Putamen (tissue), 1 donor: ENCODE results near the gene ATXN1L.
"Not testable (repeated sequence)": the region's sequence is repeated elsewhere in the genome, so short reads cannot be mapped to it uniquely, and the experiment has no call there.

Experiments
- DNase-seq: peaks from one replicate; pipeline ENCODE4 v3.0.0-alpha.2; 2016; ENCODE audit warnings: low spot score

ATXN1L gene, protein sequence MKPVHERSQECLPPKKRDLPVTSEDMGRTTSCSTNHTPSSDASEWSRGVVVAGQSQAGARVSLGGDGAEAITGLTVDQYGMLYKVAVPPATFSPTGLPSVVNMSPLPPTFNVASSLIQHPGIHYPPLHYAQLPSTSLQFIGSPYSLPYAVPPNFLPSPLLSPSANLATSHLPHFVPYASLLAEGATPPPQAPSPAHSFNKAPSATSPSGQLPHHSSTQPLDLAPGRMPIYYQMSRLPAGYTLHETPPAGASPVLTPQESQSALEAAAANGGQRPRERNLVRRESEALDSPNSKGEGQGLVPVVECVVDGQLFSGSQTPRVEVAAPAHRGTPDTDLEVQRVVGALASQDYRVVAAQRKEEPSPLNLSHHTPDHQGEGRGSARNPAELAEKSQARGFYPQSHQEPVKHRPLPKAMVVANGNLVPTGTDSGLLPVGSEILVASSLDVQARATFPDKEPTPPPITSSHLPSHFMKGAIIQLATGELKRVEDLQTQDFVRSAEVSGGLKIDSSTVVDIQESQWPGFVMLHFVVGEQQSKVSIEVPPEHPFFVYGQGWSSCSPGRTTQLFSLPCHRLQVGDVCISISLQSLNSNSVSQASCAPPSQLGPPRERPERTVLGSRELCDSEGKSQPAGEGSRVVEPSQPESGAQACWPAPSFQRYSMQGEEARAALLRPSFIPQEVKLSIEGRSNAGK

DNA sequence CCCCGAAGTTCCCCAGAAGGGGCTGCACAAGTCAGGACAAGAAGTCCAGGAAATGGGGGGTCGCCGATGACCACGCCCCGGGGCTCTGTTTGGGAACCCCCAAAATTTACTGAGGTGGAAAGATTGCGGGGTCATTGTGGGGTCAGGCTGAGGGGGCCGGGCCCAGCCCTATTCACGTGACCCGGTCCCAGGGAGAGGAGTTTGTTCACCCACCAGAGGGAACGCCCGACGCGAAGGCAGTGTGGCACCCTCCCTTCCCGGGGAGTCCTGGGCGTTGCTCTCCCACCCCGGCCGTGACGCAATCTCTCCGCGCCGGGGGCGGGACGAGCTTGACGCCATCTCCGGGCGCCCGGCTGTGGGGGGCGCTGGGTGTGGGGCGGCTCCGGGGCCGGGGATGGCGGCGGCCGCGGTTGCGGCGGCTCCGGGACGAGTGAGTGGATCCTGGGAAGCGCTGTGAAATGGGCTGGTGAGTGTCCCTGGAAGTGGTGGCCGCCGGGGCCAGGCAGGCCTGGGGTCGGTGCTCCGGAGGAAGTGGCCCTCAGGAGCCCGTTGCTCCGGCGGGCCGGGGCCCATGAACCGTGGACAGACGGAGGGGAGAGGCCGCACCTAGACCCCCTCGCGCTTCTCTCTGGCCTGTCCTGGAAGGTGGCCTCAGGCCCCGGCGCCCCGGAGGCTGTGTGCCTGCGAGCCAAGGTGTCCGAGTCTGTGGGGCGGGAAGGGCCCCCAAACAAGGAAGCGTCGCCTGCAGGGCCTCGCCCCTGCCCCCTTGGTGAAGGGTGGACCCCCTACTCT lies at the start of gene ATXN1L:
TSS of gene ATXN1L (plus strand) at position 338 of the 792 bp plus-strand sequence. CDS start 3,765 bp downstream, outside the sequence.
- DNase-seq = peak; percentile 90

DNA sequence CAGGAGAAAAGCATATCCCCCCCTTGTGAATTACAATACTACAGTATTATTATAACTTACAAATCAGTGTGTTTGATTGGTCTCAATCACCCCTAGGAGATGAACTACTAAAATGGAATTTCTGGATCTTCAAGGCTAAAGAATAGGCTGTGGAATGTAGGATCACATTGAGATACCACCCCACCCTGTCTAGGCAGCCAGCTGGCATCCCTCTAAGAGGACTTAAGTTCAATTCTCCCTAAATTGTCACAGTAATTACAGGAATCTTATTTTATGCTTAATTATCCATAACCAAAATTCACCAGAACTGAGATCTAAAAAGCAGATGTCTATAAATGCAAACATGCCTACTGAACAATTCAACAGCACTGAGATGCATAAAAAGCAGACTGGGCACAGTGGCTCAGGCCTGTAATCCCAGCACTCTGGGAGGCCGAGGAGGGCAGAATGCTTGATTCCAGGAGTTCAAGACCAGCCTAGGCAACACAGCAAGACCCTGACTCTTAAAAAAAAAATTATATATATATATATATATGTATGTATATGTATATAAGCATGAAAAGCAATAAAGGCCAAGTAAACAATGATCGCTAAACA lies 49.2 kb upstream of the ATXN1L start:
- no peak for DNase-seq

DNA sequence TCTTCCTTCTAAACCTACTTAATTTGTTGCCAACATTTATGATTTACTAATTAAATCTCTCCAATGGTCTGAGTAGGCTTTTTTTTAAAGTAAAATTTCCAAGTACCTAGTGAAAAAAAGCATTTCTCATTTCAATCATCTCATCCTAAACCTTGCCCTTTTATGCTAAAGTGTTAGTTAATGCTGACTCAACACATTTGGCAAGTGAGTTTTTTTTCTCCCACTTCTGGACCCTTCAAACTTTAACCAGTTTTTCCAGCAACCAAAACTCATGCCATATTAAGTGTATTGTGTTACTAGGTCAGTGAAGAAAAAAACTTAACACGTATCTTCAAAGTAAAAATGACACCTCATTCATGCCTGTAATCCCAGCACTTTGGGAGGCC lies 42.5 kb upstream of the ATXN1L start:
- DNase-seq = no peak

DNA sequence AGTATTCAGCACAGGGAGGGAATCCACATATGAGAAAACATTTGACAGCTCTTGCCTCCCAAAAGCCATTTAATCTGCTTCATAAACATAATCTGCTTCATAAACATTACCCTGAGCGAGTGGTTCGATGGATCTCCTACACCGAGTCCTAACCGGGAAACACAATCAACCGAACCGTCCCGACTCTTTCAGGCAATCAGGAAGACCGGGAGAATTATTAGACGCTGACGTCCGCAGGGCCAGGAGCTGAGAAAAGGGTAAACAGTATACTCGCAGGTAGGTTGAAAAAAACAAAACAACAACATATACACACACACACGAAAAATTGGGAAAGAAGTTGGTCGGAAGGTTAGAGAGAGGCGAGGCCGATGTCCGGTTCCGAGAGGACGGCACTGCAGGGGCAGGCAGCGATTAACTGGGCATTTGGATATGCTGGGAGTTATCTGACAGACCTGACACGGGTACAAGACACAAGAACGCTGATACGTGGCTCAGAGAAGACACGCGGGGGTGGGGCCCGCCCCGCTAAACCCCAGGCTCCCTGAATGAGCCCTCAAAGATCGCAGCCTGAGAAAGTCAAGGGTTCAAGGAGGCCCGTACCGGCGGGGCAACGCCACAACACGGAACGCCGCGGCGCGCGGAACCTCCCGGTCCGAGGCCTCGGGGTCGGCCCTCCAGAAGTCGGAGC lies 37.7 kb upstream of the ATXN1L start:
- DNase-seq = no peak

DNA sequence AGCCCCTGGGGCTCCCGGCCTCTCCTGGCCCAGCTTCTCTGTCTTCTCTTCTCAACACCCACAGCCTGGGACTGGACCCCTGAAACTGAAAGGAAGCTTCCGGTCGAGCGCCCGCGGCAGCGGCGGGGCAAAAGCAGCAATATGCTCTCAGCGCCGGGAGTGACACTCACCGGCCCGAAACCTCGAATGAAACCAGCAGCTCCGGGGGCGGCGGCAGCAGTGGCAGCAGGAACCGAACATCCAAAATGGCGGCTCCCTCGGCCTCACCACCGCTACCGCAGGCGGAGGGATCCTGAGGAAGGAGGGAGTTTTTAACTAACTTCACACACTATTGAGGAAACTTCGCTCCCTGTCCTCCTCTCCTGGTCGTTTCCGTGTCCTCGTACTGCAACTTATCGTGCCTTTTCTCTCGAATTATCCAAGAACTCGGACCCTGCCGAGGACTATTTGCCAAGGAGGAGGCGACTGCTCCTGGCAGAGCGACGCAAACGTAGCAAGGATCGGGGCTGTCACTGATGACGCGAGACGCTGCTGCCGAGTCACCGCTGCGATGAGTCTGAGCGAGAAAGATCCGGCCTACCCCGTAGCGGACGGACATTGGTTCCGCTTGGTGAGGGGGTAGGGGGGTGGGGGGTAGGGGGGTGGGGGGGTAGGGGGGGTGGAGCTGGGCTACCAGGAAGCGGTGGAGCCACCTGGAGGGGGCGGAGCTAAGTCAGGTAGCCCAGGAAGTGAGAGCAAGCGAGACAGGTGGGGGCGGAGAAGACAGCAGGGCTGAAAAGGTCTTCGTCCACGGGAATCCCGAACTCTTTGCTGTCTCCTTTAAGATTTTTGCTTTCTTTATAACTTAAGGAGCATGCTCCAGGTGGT lies 37.0 kb upstream of the ATXN1L start, which contains the start of gene AP1G1:
TSS of gene AP1G1 (minus strand) at position 242 of the 867 bp plus-strand sequence. CDS start 19,355 bp downstream, outside the sequence.
- DNase-seq = peak; percentile 96

DNA sequence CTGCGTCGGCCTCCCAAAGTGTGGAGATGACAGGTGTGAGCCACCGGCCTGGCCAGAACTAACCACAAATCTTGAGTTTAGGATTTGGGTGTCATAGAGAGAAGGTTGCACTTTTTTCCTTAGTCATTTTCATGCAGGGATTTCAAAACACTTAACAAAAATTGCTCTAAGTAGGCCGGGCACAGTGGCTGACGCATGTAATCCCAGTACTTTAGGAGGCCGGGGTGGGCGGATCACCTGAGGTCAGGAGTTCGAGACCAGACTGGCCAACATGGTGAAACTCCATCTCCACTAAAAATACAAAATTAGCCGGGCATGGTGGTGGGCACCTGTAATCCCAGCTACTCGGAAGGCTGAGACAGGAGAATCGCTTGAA lies 35.6 kb upstream of the ATXN1L start:
- DNase-seq = not testable (repeated sequence)

DNA sequence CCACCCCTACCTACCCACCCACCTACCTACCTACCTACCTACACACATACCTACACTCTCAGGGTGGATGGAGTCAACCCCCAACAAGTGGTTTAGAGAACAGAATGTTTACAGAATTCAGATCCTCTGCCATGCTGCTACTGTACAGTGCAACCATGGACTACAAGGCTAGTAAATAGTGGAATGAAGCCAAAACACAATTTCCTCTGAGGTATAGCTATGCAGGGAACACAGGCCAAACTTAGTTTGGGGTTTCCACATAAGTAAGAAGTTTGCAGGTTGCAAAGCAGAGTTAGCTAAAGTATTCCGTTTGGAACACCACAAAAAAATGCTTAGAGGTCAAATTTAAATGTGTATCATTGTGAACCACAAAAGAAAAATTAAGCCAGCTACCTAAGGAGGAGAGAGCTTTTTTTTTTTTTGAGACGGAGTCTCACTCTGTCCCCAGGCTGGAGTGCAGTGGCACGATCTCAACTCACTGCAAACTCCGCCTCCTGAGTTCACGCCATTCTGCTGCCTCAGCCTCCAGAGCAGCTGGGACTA lies 34.4 kb upstream of the ATXN1L start:
- no peak for DNase-seq

DNA sequence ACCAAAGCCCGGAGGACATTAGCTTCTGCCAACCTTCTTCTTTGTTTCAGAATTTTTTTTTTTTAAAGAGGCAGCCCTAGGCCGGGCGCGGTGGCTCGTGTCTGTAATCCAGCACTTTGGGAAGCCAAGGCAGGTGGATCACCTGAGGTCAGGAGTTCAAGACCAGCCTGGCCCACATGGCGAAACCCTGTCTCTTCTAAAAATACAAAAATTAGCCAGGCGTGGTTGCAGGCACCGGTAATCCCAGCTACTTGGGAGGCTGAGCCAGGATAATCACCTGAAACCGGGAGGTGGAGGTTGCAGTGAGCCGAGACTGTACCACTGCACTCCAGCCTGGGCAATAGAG lies 28.6 kb upstream of the ATXN1L start:
- not testable (repeated sequence) for DNase-seq

DNA sequence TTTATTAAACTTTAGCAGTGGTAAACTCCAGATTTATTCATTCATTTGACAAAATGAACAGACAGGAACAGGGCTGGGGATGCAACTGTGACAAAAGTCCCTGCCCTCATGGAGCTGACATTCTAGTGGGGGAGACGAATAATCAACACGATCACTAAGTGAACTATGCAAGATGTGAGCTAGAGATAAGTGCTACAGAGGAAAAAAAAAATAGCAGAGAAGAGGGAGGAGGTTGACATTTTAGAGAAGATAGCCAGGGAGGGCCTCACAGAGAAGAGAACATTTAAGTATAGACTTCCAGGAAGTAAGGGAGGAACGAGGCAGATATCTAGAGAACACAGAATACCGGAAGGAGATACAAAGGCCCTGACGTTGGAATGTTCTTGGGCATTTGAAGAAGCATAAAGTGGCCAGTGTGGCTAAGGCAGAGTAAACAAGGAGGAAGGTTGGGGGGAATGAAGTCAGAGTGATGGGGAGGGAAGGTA lies 19.2 kb upstream of the ATXN1L start:
- no peak for DNase-seq

DNA sequence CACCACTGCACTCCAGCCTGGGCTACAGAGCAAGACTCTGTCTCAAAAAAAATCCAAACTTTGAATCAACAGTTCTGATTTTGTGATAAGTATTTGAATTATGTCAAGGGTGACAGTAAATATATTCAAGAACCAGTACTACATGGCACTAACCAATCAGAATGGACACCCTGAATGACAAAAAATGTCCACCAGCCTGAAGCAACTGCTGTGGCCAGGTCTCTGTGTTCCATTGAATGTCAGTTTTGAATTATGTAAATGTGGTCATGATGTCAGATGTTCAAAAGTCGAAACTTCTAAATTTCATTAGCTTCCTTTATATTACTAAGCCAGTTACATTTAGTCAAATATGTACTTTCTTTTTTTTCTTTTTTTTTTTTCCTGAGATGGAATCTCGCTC lies 15.4 kb upstream of the ATXN1L start:
- DNase-seq = no peak

DNA sequence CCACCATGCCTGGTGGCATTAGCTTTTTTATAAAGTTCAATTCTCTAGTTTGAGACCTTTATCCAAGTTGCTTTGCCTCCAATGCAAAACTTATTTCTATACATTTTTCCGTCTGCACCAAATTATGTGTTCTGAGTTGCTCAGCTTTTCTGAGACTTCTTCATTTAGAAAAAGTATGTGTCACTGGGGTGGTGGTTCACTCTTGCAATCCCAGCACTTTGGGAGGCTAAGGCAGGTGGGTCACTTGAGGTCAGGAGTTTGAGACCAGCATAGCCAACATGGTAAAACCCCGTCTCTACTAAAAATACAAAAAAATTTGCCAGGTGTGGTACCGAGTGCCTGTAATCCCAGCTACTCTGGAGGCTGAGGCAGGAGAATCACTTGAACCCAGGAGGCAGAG lies 14.1 kb upstream of the ATXN1L start:
- not testable (repeated sequence) for DNase-seq

DNA sequence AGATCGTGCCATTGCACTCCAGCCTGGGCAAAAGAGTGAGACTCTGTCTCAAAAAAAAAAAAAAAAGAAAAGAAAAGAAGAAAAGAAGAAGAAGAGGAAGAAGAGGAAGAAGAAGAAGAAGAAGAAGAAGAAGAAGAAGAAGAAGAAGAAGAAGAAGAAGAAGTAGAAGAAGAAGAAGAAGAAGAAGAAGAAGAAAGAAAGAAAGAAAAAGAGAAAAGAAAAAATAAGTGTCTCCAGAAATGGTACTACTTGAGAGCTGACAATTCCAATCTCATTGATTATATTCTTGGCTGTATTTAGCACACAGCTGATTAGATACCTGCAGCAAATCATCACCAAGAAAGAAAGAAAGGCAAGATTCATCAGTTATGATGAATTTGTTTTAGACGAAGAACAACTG lies 13.7 kb upstream of the ATXN1L start:
- DNase-seq = not testable (repeated sequence)

DNA sequence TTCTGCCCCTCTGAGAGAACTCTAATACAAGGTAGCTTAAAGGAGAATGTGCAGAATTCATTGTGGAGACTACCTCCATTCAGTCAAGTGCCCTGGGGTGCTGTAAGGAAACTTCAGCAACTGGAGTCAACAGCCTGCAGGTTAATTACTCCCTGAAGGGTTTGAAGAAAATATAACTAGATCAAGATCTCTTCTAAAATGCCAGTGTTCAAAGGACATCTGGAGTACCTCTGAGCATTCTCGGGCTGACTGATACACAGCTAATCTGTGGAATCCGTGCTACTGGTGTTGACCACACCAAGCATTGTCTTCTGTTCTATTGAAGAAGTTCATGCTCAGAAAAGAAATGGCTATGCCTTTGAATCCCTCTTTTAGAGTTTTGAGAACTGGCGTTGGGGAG lies 11.5 kb upstream of the ATXN1L start:
- DNase-seq = no peak

DNA sequence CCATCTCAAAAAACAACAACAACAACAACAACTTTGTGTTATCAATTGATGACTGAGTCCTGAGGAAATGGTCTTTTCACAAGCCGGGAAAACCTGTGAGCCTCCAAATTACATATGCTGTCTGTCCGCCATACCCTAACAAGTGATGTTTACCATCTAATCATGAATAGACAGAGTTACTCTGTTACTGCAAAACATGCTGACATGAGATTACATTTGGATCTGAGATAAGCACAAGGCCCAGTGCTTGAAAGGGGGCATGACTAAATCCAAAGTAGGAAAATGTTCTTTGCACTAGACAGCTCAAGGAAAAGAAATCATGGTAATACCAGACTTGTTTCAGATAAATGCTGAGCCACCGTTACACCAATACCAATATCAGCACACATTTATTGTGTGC lies 8.6 kb upstream of the ATXN1L start:
- no peak for DNase-seq

DNA sequence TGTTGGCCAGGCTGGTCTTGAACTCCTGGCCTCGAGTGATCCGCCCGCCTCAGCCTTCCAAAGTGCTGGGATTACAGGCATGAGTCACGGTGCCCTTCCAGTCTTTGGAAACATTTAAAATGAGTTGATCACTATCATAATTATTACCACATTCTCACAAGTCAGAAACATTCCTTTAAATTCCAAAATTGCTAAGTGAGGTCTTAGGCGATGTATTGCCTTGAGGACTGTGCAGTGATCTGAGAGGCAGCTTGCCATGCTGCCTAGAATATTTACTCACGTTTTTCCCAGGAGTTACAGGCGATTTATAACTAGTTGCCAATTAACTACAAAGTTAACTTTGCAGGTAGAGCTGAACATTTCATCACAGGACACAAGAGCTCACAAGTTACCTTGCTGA lies 5.7 kb upstream of the ATXN1L start:
- no peak for DNase-seq

DNA sequence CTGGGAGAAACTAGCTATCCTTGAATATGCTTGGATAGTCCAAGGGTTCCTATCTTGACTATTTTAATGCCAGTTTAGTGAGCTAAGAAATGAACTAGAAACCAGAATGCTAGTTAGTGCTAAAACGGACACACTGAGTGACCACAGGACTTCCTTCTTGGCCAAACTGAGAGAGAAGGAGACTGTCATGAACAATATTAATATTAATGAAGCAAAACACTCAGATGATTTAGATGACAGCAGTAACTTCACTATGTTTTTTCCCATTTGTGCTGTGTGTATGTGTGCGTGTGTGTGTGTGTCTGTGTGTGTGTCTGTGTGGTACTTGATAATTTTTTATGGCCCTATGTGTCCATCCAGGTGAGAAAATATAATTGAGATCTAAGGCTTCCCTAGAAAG lies 2.2 kb upstream of the ATXN1L start:
- no peak for DNase-seq

DNA sequence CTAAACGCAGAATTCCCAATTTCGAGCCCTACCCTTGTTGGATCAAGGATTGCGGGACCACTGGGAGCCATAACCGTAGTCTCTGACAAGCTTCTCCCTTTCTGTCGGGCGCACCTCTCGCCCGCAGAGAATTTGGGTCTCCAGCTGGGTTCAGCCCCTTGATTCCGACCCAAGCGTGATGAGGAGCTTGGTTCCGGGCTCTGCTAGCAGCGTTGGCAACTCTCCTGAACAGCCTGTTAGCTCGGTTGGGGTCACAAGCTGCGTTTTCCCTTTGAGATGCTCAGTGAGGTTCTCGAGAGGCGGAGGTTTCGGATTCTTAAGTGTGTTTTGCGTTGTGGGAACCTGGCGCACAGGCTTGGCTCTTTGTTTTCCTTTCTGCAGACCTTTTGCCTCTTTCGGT lies 655 bp downstream of the ATXN1L start:
- no peak for DNase-seq

DNA sequence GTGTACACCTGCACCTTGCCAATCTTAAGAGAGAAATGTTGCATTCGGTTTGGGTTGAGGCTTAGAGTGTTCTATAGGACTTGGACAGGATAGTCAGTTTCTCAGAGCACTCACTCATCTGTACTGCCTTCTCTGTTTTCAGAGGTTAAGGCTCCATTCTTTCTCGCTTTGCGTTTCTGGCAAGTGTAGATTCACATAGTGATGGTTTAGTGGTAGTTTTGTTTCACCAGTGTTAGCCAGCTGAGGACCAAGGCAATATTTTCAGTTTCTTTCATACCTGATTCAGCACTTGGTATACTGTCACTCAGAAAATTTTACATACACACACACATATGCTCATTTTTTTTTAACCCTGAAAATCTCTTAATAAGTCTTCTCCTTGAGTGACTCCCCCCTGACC lies 1.3 kb downstream of the ATXN1L start:
- DNase-seq = no peak

DNA sequence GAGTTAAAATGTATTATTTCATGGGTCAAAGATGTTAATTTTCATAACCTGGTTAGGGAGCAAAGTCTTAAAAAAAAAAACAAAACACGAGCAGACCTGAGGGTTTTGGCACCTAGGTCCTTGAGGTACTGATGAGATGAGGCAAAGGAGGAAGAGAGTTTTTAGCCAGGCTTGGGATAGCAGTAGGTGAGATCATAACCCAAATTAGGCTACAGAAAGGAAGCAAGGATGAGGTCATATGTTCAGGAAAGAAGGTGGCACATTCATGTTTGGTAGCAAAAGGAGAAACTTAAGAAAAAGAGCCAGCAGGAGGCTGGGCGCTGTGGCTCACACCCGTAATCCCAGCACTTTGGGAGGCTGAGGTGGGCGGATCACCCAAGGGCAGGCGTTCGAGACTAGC lies 2.8 kb downstream of the ATXN1L start:
- DNase-seq = no peak

DNA sequence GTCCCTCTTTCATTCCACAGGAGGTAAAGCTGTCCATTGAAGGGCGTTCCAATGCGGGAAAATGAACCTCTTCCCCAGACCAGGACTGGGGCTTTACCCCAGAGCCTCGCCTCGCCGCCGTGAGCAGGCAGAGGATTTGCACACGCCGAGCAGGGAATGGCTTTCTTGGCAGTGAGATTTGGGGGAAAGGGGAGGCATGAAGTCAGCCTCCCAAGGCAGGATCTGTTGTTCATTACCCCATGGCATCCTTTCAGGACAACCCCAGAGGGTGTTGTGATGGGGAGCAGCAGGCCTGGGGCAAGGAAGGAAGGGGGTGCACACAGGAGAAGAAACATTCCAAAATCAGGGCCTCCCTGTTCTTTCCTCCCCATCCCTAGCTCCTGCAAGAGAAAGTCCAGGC lies 6.0 kb downstream of the ATXN1L start:
- DNase-seq = no peak
